ENCODE measurements around the gene LGMN.

GRCh38 chr14:92774572-92774971, 26.1 kb upstream of the LGMN start:
- TF ChIP-seq CTCF (IDR thresholded peaks at IDR 0.05) = no peak
- no peak for TF ChIP-seq ZFX (IDR thresholded peaks at IDR 0.05; ENCODE audit: borderline replicate concordance)
